Measurements from ENCODE around the gene CRB3.

DNA sequence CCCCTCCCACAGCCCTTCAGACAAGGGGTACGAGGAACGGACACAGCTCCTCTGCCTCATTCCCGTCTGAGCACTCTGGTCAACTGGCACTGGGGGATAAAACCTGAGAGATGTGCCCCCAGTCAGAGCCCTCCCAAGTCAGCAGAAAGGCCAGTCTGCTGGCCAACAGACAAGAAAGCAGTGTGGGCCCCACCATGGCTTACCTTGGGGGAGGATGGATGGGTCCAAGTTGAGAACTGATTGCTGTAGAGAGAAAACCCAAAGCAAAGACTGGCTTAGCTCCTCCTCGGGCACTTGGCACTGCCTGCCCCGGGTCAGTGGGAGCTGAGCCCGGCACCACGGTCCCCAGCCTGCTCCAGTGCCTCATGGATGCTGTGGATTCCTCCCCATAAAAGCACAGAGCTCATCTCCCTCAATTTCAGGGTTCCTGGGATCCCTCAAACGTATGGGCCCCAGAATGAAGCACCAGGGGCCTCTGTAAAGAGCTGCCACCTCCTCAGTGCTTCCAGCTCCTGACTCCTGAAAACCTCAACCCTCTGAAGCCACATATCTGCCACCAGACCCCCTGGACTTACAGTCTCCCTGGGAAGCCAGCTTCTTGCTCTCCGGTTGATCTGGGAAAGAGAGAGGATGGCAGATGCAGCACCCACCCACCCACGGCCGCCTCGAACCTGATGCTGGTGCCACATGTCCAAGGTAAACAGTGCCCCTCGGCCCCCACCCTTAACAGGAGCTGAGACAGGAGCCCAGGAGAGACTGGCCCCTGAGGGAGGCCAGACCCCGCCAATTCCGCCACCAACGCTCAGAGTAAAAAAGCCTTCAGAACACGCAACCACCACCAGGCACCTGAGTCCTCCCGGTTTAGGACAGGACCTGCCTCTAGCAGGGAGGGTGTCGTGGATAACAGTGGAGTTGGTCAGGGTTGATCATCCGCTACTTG is 42.7 kb upstream of the CRB3 start:
- TF ChIP-seq SUZ12 (IDR thresholded peaks at IDR 0.05; ENCODE audit: extremely low read depth, insufficient read depth, insufficient read length) (no peak), ZNF274 (IDR thresholded peaks at IDR 0.05; ENCODE audit: low read depth, low read length) (no peak)
